ENCODE results near the gene SEL1L3.

SEL1L3 gene

GRCh38 chr4:25799522-25799921, 63.3 kb downstream of the SEL1L3 start:
- no peak overlapping the region for H3K27ac ChIP-seq (ENCODE audit: low read depth, low read length)
- no peak overlapping the region for H3K9ac ChIP-seq (ENCODE audit: low read length in 5 of 5)
- no peaks in the 10 kb centered on the region for H3K4me1 ChIP-seq (ENCODE audit: control insufficient read depth in 5 of 5, insufficient read depth in 5 of 5, low read length in 5 of 5)
- no peaks in the 10 kb centered on the region for H3K27me3 ChIP-seq (ENCODE audit: control insufficient read depth in 5 of 5, insufficient read depth in 4 of 5, low read length in 5 of 5)
- H3K36me3 ChIP-seq (ENCODE audit: control insufficient read depth in 5 of 5, insufficient read depth in 5 of 5, low read length in 5 of 5) = peaks cover 0 to 26% (median 6%) of the 10 kb centered on the region in 5 donors
- no peak overlapping the region for H3K4me3 ChIP-seq (ENCODE audit: low read depth in 1 of 5, low read length in 5 of 5)
- no peaks in the 10 kb centered on the region for H3K9me3 ChIP-seq (ENCODE audit: control insufficient read depth in 5 of 5, low read length in 5 of 5)

- no peaks in the 10 kb centered on the region for H3K9me3 ChIP-seq (ENCODE audit: control insufficient read depth in 5 of 5, low read length in 5 of 5)
- H3K9ac ChIP-seq (ENCODE audit: low read length in 5 of 5) = no peak overlapping the region
- no peaks in the 10 kb centered on the region for H3K27me3 ChIP-seq (ENCODE audit: control insufficient read depth in 5 of 5, insufficient read depth in 4 of 5, low read length in 5 of 5)
- H3K4me3 ChIP-seq (ENCODE audit: low read depth in 1 of 5, low read length in 5 of 5) = no peak overlapping the region
- no peak overlapping the region for H3K27ac ChIP-seq (ENCODE audit: low read depth, low read length)
- peaks cover 0 to 20% (median 3%) of the 10 kb centered on the region in 5 donors for H3K36me3 ChIP-seq (ENCODE audit: control insufficient read depth in 5 of 5, insufficient read depth in 5 of 5, low read length in 5 of 5)
- no peaks in the 10 kb centered on the region for H3K4me1 ChIP-seq (ENCODE audit: control insufficient read depth in 5 of 5, insufficient read depth in 5 of 5, low read length in 5 of 5)
Measured at GRCh38 chr4:25797136-25797535, 65.7 kb downstream of the SEL1L3 start.

GRCh38 chr4:25795566-25796454, 67.0 kb downstream of the SEL1L3 start:
- H3K27me3 ChIP-seq (ENCODE audit: control insufficient read depth in 5 of 5, insufficient read depth in 4 of 5, low read length in 5 of 5) = no peaks in the 10 kb centered on the region
- H3K4me1 ChIP-seq (ENCODE audit: control insufficient read depth in 5 of 5, insufficient read depth in 5 of 5, low read length in 5 of 5) = no peaks in the 10 kb centered on the region
- H3K4me3 ChIP-seq (ENCODE audit: low read depth in 1 of 5, low read length in 5 of 5) = no peak overlapping the region
- peaks cover 0 to 13% (median 3%) of the 10 kb centered on the region in 5 donors for H3K36me3 ChIP-seq (ENCODE audit: control insufficient read depth in 5 of 5, insufficient read depth in 5 of 5, low read length in 5 of 5)
- no peak overlapping the region for H3K9ac ChIP-seq (ENCODE audit: low read length in 5 of 5)
- no peaks in the 10 kb centered on the region for H3K9me3 ChIP-seq (ENCODE audit: control insufficient read depth in 5 of 5, low read length in 5 of 5)
- H3K27ac ChIP-seq (ENCODE audit: low read depth, low read length) = no peak overlapping the region

- Histone ChIP-seq H3K27me3 (ENCODE audit: control insufficient read depth in 5 of 5, insufficient read depth in 4 of 5, low read length in 5 of 5) (no peaks in the 10 kb centered on the region), H3K9me3 (ENCODE audit: control insufficient read depth in 5 of 5, low read length in 5 of 5) (no peaks in the 10 kb centered on the region), H3K27ac (ENCODE audit: low read depth, low read length) (no peak overlapping the region), H3K4me1 (ENCODE audit: control insufficient read depth in 5 of 5, insufficient read depth in 5 of 5, low read length in 5 of 5) (no peaks in the 10 kb centered on the region), H3K4me3 (ENCODE audit: low read depth in 1 of 5, low read length in 5 of 5) (no peak overlapping the region), H3K36me3 (ENCODE audit: control insufficient read depth in 5 of 5, insufficient read depth in 5 of 5, low read length in 5 of 5) (peaks cover 0 to 13% (median 3%) of the 10 kb centered on the region in 5 donors), H3K9ac (ENCODE audit: low read length in 5 of 5) (no peak overlapping the region)
Measured at GRCh38 chr4:25795091-25795490, 67.7 kb downstream of the SEL1L3 start.

GRCh38 chr4:25792876-25793275, 69.9 kb downstream of the SEL1L3 start:
- peaks cover 0 to 16% (median 3%) of the 10 kb centered on the region in 5 donors for H3K36me3 ChIP-seq (ENCODE audit: control insufficient read depth in 5 of 5, insufficient read depth in 5 of 5, low read length in 5 of 5)
- peaks cover 0 to 2% (median 0%) of the 10 kb centered on the region in 5 donors for H3K27me3 ChIP-seq (ENCODE audit: control insufficient read depth in 5 of 5, insufficient read depth in 4 of 5, low read length in 5 of 5)
- no peak overlapping the region for H3K4me3 ChIP-seq (ENCODE audit: low read depth in 1 of 5, low read length in 5 of 5)
- H3K27ac ChIP-seq (ENCODE audit: low read depth, low read length) = no peak overlapping the region
- H3K9me3 ChIP-seq (ENCODE audit: control insufficient read depth in 5 of 5, low read length in 5 of 5) = no peaks in the 10 kb centered on the region
- H3K9ac ChIP-seq (ENCODE audit: low read length in 5 of 5) = no peak overlapping the region
- H3K4me1 ChIP-seq (ENCODE audit: control insufficient read depth in 5 of 5, insufficient read depth in 5 of 5, low read length in 5 of 5) = no peaks in the 10 kb centered on the region

GRCh38 chr4:25792200-25792791, 70.5 kb downstream of the SEL1L3 start:
- Histone ChIP-seq H3K9ac (ENCODE audit: low read length in 5 of 5) (no peak overlapping the region), H3K36me3 (ENCODE audit: control insufficient read depth in 5 of 5, insufficient read depth in 5 of 5, low read length in 5 of 5) (peaks cover 0 to 11% (median under 1%) of the 10 kb centered on the region in 5 donors), H3K4me3 (ENCODE audit: low read depth in 1 of 5, low read length in 5 of 5) (no peak overlapping the region), H3K27me3 (ENCODE audit: control insufficient read depth in 5 of 5, insufficient read depth in 4 of 5, low read length in 5 of 5) (peaks cover 0 to 2% (median 0%) of the 10 kb centered on the region in 5 donors), H3K27ac (ENCODE audit: low read depth, low read length) (no peak overlapping the region), H3K9me3 (ENCODE audit: control insufficient read depth in 5 of 5, low read length in 5 of 5) (no peaks in the 10 kb centered on the region), H3K4me1 (ENCODE audit: control insufficient read depth in 5 of 5, insufficient read depth in 5 of 5, low read length in 5 of 5) (no peaks in the 10 kb centered on the region)

- Histone ChIP-seq H3K4me1 (ENCODE audit: control insufficient read depth in 5 of 5, insufficient read depth in 5 of 5, low read length in 5 of 5) (no peaks in the 10 kb centered on the region), H3K9ac (ENCODE audit: low read length in 5 of 5) (no peak overlapping the region), H3K36me3 (ENCODE audit: control insufficient read depth in 5 of 5, insufficient read depth in 5 of 5, low read length in 5 of 5) (peaks cover 0 to 11% (median 0%) of the 10 kb centered on the region in 5 donors), H3K4me3 (ENCODE audit: low read depth in 1 of 5, low read length in 5 of 5) (no peak overlapping the region), H3K27ac (ENCODE audit: low read depth, low read length) (no peak overlapping the region), H3K9me3 (ENCODE audit: control insufficient read depth in 5 of 5, low read length in 5 of 5) (no peaks in the 10 kb centered on the region), H3K27me3 (ENCODE audit: control insufficient read depth in 5 of 5, insufficient read depth in 4 of 5, low read length in 5 of 5) (peaks cover 0 to 2% (median 0%) of the 10 kb centered on the region in 5 donors)
Measured at GRCh38 chr4:25790024-25790423, 72.8 kb downstream of the SEL1L3 start.

- Histone ChIP-seq H3K4me3 (ENCODE audit: low read depth in 1 of 5, low read length in 5 of 5) (no peak overlapping the region), H3K9me3 (ENCODE audit: control insufficient read depth in 5 of 5, low read length in 5 of 5) (no peaks in the 10 kb centered on the region), H3K9ac (ENCODE audit: low read length in 5 of 5) (no peak overlapping the region), H3K27me3 (ENCODE audit: control insufficient read depth in 5 of 5, insufficient read depth in 4 of 5, low read length in 5 of 5) (peaks cover 0 to 2% (median 0%) of the 10 kb centered on the region in 5 donors), H3K27ac (ENCODE audit: low read depth, low read length) (no peak overlapping the region), H3K36me3 (ENCODE audit: control insufficient read depth in 5 of 5, insufficient read depth in 5 of 5, low read length in 5 of 5) (peaks cover 0 to 17% (median 0%) of the 10 kb centered on the region in 5 donors), H3K4me1 (ENCODE audit: control insufficient read depth in 5 of 5, insufficient read depth in 5 of 5, low read length in 5 of 5) (no peaks in the 10 kb centered on the region)
Measured at GRCh38 chr4:25788703-25789238, 74.0 kb downstream of the SEL1L3 start.

- Histone ChIP-seq H3K27me3 (ENCODE audit: control insufficient read depth in 5 of 5, insufficient read depth in 4 of 5, low read length in 5 of 5) (peaks cover 0 to 2% (median 0%) of the 10 kb centered on the region in 5 donors), H3K27ac (ENCODE audit: low read depth, low read length) (no peak overlapping the region), H3K9me3 (ENCODE audit: control insufficient read depth in 5 of 5, low read length in 5 of 5) (no peaks in the 10 kb centered on the region), H3K4me1 (ENCODE audit: control insufficient read depth in 5 of 5, insufficient read depth in 5 of 5, low read length in 5 of 5) (no peaks in the 10 kb centered on the region), H3K4me3 (ENCODE audit: low read depth in 1 of 5, low read length in 5 of 5) (no peak overlapping the region), H3K36me3 (ENCODE audit: control insufficient read depth in 5 of 5, insufficient read depth in 5 of 5, low read length in 5 of 5) (peaks cover 0 to 28% (median 4%) of the 10 kb centered on the region in 5 donors), H3K9ac (ENCODE audit: low read length in 5 of 5) (no peak overlapping the region)
Measured at GRCh38 chr4:25786497-25787065, 76.2 kb downstream of the SEL1L3 start.

GRCh38 chr4:25783943-25784342, 78.8 kb downstream of the SEL1L3 start:
- no peak overlapping the region for H3K27ac ChIP-seq (ENCODE audit: low read depth, low read length)
- no peaks in the 10 kb centered on the region for H3K27me3 ChIP-seq (ENCODE audit: control insufficient read depth in 5 of 5, insufficient read depth in 4 of 5, low read length in 5 of 5)
- no peaks in the 10 kb centered on the region for H3K9me3 ChIP-seq (ENCODE audit: control insufficient read depth in 5 of 5, low read length in 5 of 5)
- no peak overlapping the region for H3K9ac ChIP-seq (ENCODE audit: low read length in 5 of 5)
- peaks cover 0 to 28% (median 4%) of the 10 kb centered on the region in 5 donors for H3K36me3 ChIP-seq (ENCODE audit: control insufficient read depth in 5 of 5, insufficient read depth in 5 of 5, low read length in 5 of 5)
- H3K4me3 ChIP-seq (ENCODE audit: low read depth in 1 of 5, low read length in 5 of 5) = no peak overlapping the region
- no peaks in the 10 kb centered on the region for H3K4me1 ChIP-seq (ENCODE audit: control insufficient read depth in 5 of 5, insufficient read depth in 5 of 5, low read length in 5 of 5)
